KMS-11 (cell line): ENCODE results near the gene METTL8.
A peak's percentile ranks its signal among the peaks of the same experiment; 100 is the strongest.

Experiments used
- H2AFZ ChIP-seq: fragments of 200-600 bp; sonication (generic); 2 replicates; pipeline ENCODE4 v1.6.1; 2016; ENCODE audit warnings: antibody characterized with exemption, mixed run types, low read depth
- H3K27ac ChIP-seq: fragments of 200-600 bp; sonication (generic); 2 replicates; pipeline ENCODE4 v1.6.1; 2016; ENCODE audit warnings: mild to moderate bottlenecking, mixed run types
- H3K27me3 ChIP-seq: fragments of 200-600 bp; sonication (generic); 2 replicates; pipeline ENCODE4 v1.6.1; 2017; ENCODE audit warnings: mild to moderate bottlenecking, low read depth, mixed run types, moderate library complexity; ENCODE audit not compliant: insufficient read depth
- H3K36me3 ChIP-seq: fragments of 200-600 bp; sonication (generic); 2 replicates; pipeline ENCODE4 v1.6.1; 2017; ENCODE audit warnings: mild to moderate bottlenecking, mixed run types; ENCODE audit not compliant: insufficient read depth
- H3K4me1 ChIP-seq: fragments of 200-600 bp; sonication (generic); 2 replicates; pipeline ENCODE4 v1.6.1; 2016; ENCODE audit warnings: mild to moderate bottlenecking, low read depth, mixed run types; ENCODE audit not compliant: poor library complexity, severe bottlenecking
- H3K4me2 ChIP-seq: fragments of 200-600 bp; sonication (generic); 2 replicates; pipeline ENCODE4 v1.7.0; 2016; ENCODE audit warnings: mild to moderate bottlenecking, mixed run types
- H3K4me3 ChIP-seq: fragments of 200-600 bp; sonication (generic); IDR thresholded peaks from 2 replicates; pipeline ENCODE4 v1.6.1; 2017; ENCODE audit warnings: low read depth, low read length, mixed read lengths; ENCODE audit not compliant: insufficient read depth
- H3K79me2 ChIP-seq: fragments of 200-600 bp; sonication (generic); 2 replicates; pipeline ENCODE4 v1.6.1; 2016; ENCODE audit warnings: low read depth, mixed run types; ENCODE audit not compliant: insufficient read depth
- H3K9ac ChIP-seq: fragments of 200-600 bp; sonication (generic); 2 replicates; pipeline ENCODE4 v1.6.1; 2016; ENCODE audit warnings: mild to moderate bottlenecking, mixed run types
- H4K20me1 ChIP-seq: fragments of 200-600 bp; sonication (generic); 2 replicates; pipeline ENCODE4 v1.6.1; 2016; ENCODE audit warnings: mild to moderate bottlenecking, mixed run types; ENCODE audit not compliant: insufficient read depth
- TF ChIP-seq, protein P1 (sequence below): fragments of 200-600 bp; sonication (generic); conservative IDR thresholded peaks from 2 replicates; pipeline ENCODE4 v1.6.1; 2017; ENCODE audit warnings: low read depth, mild to moderate bottlenecking, antibody characterized with exemption, low read length, moderate library complexity, mixed read lengths

Gene METTL8

DNA sequence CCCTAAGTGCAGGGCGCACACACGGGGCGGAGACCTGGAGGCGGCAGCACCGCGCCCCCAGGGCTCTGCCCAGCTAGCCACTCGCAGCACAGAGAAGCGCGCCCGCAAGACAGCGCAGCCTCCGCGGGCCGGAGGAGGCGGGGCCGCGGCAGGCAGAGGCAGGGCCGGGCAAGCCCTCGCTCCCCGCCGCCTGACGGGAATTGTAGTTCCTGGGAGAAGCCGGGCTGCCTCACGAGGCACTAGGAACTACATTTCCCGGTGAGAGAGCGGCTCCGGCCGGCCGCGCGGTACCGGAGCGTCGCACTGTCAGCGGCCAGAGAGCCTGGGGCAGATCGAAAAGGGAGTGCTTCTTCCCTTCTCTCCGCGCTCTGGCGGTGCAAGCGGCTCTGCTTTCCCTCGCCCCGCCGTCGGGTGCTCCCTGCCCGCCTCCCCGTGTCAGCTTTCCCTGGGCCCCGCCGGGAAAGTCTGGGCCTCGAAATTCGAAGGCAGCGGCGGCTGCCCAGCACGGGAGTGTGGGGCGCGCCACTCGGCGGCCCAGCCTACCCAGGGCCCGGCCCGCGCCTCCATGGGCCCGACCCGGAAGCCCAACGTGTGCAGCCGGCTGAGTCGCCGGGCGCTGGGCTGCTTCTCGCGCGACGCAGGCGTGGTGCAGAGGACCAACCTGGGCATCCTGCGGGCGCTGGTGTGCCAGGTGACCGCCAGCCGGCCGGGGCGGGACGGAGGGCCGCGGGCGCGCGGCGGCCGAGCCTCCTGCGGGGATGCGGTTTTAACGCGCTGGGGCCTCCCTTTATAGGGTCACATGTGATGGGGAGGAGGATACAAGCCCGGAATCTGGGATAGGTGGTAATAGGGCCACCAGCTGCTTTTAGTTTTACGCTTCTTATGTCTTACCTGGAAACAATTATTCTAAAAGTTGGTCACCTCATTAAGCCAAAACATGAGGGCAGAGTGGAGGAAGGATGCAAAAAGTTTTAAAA is 511 bp upstream of the METTL8 start, which contains the start of gene DCAF17:
DCAF17 (plus strand) TSS at position 214 of the 977 bp plus-strand sequence; CDS start at position 566, 352 bp downstream.
- peak within 1 kb of the TSS; percentile 77 for H3K4me2 ChIP-seq
- TF ChIP-seq, protein P1, sequence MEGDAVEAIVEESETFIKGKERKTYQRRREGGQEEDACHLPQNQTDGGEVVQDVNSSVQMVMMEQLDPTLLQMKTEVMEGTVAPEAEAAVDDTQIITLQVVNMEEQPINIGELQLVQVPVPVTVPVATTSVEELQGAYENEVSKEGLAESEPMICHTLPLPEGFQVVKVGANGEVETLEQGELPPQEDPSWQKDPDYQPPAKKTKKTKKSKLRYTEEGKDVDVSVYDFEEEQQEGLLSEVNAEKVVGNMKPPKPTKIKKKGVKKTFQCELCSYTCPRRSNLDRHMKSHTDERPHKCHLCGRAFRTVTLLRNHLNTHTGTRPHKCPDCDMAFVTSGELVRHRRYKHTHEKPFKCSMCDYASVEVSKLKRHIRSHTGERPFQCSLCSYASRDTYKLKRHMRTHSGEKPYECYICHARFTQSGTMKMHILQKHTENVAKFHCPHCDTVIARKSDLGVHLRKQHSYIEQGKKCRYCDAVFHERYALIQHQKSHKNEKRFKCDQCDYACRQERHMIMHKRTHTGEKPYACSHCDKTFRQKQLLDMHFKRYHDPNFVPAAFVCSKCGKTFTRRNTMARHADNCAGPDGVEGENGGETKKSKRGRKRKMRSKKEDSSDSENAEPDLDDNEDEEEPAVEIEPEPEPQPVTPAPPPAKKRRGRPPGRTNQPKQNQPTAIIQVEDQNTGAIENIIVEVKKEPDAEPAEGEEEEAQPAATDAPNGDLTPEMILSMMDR = no peak; the same call in none of the 2 replicates
- peak within 1 kb of the TSS; percentile 77 for H2AFZ ChIP-seq
- no peaks in the 10 kb centered on the region for H4K20me1 ChIP-seq
- H3K4me3 ChIP-seq = peak within 1 kb of the TSS; percentile 83
- H3K9ac ChIP-seq = peak within 1 kb of the TSS; percentile 96
- H3K36me3 ChIP-seq = no peaks in the 10 kb centered on the region; the same call in 1 of the 2 replicates
- H3K4me1 ChIP-seq = peaks cover 21% of the 10 kb centered on the region
- no peaks in the 10 kb centered on the region for H3K27me3 ChIP-seq
- peak within 1 kb of the TSS; percentile 96 for H3K27ac ChIP-seq
- H3K79me2 ChIP-seq = peaks cover 19% of the 10 kb centered on the region; the same call in 1 of the 2 replicates

DNA sequence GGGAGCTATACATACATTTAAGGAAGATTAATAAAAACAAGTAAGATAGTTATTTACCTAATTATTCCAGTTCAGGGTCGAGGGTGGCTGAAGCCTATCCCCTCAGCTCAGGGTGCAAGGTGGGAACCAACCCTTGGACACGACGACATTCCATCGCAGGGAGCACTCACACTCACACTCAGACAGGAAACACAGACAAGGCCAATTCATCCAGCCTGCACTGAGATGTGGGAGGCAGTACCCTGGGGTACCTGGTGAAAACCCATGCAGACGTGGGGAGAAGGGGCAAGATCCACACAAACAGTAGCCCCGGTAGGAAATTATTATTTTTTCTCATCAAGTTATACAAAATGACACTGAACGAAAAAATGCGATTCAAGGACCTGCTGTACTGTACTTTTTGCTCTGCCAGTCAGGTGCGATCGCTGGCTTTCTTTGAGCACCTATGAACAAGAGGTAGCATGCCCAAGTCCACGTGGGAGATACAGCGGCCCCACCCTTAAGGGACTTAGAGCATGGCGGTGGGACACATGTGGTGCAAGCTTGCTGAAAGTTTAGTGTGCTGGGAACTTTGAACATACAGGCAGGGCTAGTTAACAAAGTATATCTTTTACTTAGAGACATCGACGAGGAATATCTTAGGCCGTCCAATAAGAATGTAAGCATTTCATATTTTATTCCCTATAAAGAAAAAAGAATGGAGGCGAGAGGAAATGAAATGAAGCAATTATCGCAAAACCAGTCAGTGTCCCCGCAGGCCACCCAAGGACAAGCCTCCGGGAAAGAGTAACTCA is 624 bp downstream of the METTL8 start:
- Histone ChIP-seq H3K4me3 (peak overlapping the region; percentile 83), H3K27ac (peak overlapping the region; percentile 96), H3K4me1 (peaks cover 21% of the 10 kb centered on the region), H3K4me2 (peak overlapping the region; percentile 77), H4K20me1 (no peaks in the 10 kb centered on the region), H3K36me3 (no peaks in the 10 kb centered on the region; the same call in 1 of the 2 replicates), H2AFZ (peak overlapping the region; percentile 77), H3K27me3 (no peaks in the 10 kb centered on the region), H3K9ac (peak overlapping the region; percentile 96), H3K79me2 (peaks cover 25% of the 10 kb centered on the region; the same call in 1 of the 2 replicates)
- TF ChIP-seq, protein P1 = no peak

DNA sequence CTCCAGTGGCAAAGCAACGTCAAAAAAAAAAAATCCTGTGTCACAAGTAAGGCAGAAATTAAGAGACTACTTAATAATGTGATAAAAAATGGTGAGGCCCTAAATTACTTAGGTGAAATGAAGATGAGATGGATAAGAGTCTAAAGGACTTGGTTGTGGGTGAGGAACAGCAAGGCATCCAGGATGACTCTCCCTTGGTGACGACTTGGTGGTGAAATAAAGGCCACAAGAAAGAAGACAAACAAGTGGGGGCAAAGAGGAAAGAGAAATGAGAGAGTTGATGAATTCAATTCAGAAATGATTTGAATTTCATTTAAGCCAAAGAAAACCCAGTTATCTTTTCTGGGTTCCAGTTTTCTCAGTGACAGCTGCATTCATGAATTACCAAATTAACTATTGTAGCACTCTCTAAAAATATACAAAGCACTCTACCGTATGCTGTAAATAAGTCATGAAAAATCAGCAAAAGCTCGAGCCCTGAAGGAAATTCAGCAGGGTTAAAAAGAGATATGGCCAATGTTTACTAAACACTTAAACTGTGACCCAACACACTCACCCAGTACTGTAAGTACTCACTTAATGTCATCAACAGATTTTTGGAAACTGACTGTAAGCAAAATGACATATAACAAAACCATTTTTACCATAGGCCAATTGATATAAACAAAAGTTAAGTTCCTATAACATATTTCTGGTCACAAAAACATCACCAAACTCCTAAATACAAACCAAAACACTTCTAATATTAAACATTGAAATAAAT is 1.4 kb downstream of the METTL8 start:
- H4K20me1 ChIP-seq = no peaks in the 10 kb centered on the region
- no peaks in the 10 kb centered on the region for H3K27me3 ChIP-seq
- TF ChIP-seq, protein P1 = no peak
- H3K4me3 ChIP-seq = peak overlapping the region; percentile 83
- H3K36me3 ChIP-seq = no peaks in the 10 kb centered on the region; the same call in 1 of the 2 replicates
- peaks cover 21% of the 10 kb centered on the region for H3K4me1 ChIP-seq
- H3K9ac ChIP-seq = peak overlapping the region; percentile 96
- peak overlapping the region; percentile 77 for H3K4me2 ChIP-seq
- peak overlapping the region; percentile 96 for H3K27ac ChIP-seq
- peak overlapping the region; percentile 77 for H2AFZ ChIP-seq
- H3K79me2 ChIP-seq = peaks cover 25% of the 10 kb centered on the region; the same call in 1 of the 2 replicates
